MM.1S (cell line): ENCODE measurements around the gene UNC5C.

Experiments
- DNase-seq: peaks from one replicate; pipeline ENCODE4 v3.0.0-alpha.2; 2015
- H2AFZ ChIP-seq: fragments of 300-600 bp; sonication (generic); 2 replicates; pipeline ENCODE4 v1.6.0; 2016; ENCODE audit warnings: antibody characterized with exemption, low read length
- H3F3A ChIP-seq: fragments of 300-600 bp; sonication (generic); 2 replicates; pipeline ENCODE4 v1.6.1; 2016; ENCODE audit warnings: mild to moderate bottlenecking, antibody characterized with exemption, low read length, moderate library complexity, mixed read lengths; ENCODE audit not compliant: insufficient read depth
- H3K27ac ChIP-seq: fragments of 300-600 bp; sonication (generic); 2 replicates; pipeline ENCODE4 v1.5.1; 2016; ENCODE audit warnings: mild to moderate bottlenecking, low read length
- H3K27me3 ChIP-seq: fragments of 300-600 bp; sonication (generic); replicated peaks from 2 replicates; pipeline ENCODE4 v1.6.0; 2016; ENCODE audit warnings: low read length; ENCODE audit not compliant: insufficient read depth
- H3K36me3 ChIP-seq: fragments of 300-600 bp; sonication (generic); replicated peaks from 2 replicates; pipeline ENCODE4 v1.6.1; 2016; ENCODE audit warnings: mild to moderate bottlenecking, low read length, mixed read lengths; ENCODE audit not compliant: insufficient read depth
- H3K4me1 ChIP-seq: fragments of 300-600 bp; sonication (generic); 2 replicates; pipeline ENCODE4 v1.6.1; 2016; ENCODE audit warnings: low read length, mixed read lengths
- H3K4me2 ChIP-seq: fragments of 300-600 bp; sonication (generic); 2 replicates; pipeline ENCODE4 v1.6.0; 2016; ENCODE audit warnings: low read depth, low read length
- H3K4me3 ChIP-seq: fragments of 300-600 bp; sonication (generic); 2 replicates; pipeline ENCODE4 v1.5.1; 2016; ENCODE audit warnings: low read length, mixed read lengths
- H3K79me2 ChIP-seq: fragments of 300-600 bp; sonication (generic); 2 replicates; pipeline ENCODE4 v1.6.1; 2016; ENCODE audit warnings: mixed run types, low read length, mixed read lengths
- H3K9ac ChIP-seq: fragments of 300-600 bp; sonication (generic); 2 replicates; pipeline ENCODE4 v1.6.1; 2016; ENCODE audit warnings: low read length, mixed read lengths
- H3K9me2 ChIP-seq: fragments of 300-600 bp; sonication (generic); replicated peaks from 2 replicates; pipeline ENCODE4 v1.6.1; 2016; ENCODE audit warnings: mild to moderate bottlenecking, low read length, mixed read lengths; ENCODE audit not compliant: insufficient read depth
- H3K9me3 ChIP-seq: fragments of 300-600 bp; sonication (generic); replicated peaks from 2 replicates; pipeline ENCODE4 v1.6.1; 2016; ENCODE audit warnings: mild to moderate bottlenecking, low read length, mixed read lengths; ENCODE audit not compliant: insufficient read depth
- H4K20me1 ChIP-seq: fragments of 300-600 bp; sonication (generic); 2 replicates; pipeline ENCODE4 v1.6.1; 2016; ENCODE audit warnings: mild to moderate bottlenecking, low read length, moderate library complexity, mixed read lengths; ENCODE audit not compliant: insufficient read depth
- CTCF ChIP-seq: fragments of 300-600 bp; sonication (generic); IDR thresholded peaks from 2 replicates; pipeline ENCODE4 v1.5.1; 2016; ENCODE audit warnings: antibody characterized with exemption, low read length, mixed read lengths
- EZH2 ChIP-seq: fragments of 300-600 bp; sonication (generic); optimal IDR thresholded peaks from 2 replicates; pipeline ENCODE3; 2017; ENCODE audit warnings: low read depth, mild to moderate bottlenecking, antibody characterized with exemption, low read length, mixed read lengths
- EZH2phosphoT487 ChIP-seq: fragments of 300-600 bp; sonication (generic); IDR thresholded peaks from 2 replicates; pipeline ENCODE4 v1.6.1; 2018; ENCODE audit warnings: antibody characterized with exemption, low read length

UNC5C gene

GRCh38 chr4:95499291-95499696, 49.5 kb downstream of the UNC5C start:
- H3K9me3 ChIP-seq = no peaks in the 10 kb centered on the region
- no peaks in the 10 kb centered on the region for H4K20me1 ChIP-seq
- no peak overlapping the region for H3K9ac ChIP-seq
- no peaks in the 10 kb centered on the region for H3K36me3 ChIP-seq
- no peak overlapping the region for H3K27ac ChIP-seq
- no peak overlapping the region for H3K4me2 ChIP-seq
- H3K9me2 ChIP-seq = no peaks in the 10 kb centered on the region
- H2AFZ ChIP-seq = no peak overlapping the region
- H3K27me3 ChIP-seq = no peaks in the 10 kb centered on the region
- no peak for TF ChIP-seq CTCF
- no peak for TF ChIP-seq EZH2phosphoT487
- no peak for TF ChIP-seq EZH2
- no peaks in the 10 kb centered on the region for H3F3A ChIP-seq
- no peaks in the 10 kb centered on the region for H3K79me2 ChIP-seq
- no peak overlapping the region for H3K4me3 ChIP-seq
- no peaks in the 10 kb centered on the region for H3K4me1 ChIP-seq
- no peak for DNase-seq

- Histone ChIP-seq H2AFZ (no peak overlapping the region), H3K9ac (no peak overlapping the region), H4K20me1 (no peaks in the 10 kb centered on the region), H3K79me2 (no peaks in the 10 kb centered on the region), H3K4me3 (no peak overlapping the region), H3K27ac (no peak overlapping the region), H3K9me3 (no peaks in the 10 kb centered on the region), H3K9me2 (no peaks in the 10 kb centered on the region), H3K4me2 (no peak overlapping the region), H3K4me1 (no peaks in the 10 kb centered on the region), H3K27me3 (no peaks in the 10 kb centered on the region), H3F3A (no peaks in the 10 kb centered on the region), H3K36me3 (no peaks in the 10 kb centered on the region)
- TF ChIP-seq EZH2phosphoT487 (no peak), CTCF (no peak), EZH2 (no peak)
- no peak for DNase-seq
Observed at GRCh38 chr4:95494186-95494585, 54.6 kb downstream of the UNC5C start.

- DNase-seq = no peak
- TF ChIP-seq CTCF (no peak), EZH2phosphoT487 (no peak), EZH2 (no peak)
- Histone ChIP-seq H3F3A (no peaks in the 10 kb centered on the region), H3K27ac (no peak overlapping the region), H4K20me1 (no peaks in the 10 kb centered on the region), H3K9me3 (no peaks in the 10 kb centered on the region), H3K9ac (no peak overlapping the region), H3K36me3 (no peaks in the 10 kb centered on the region), H3K4me2 (no peak overlapping the region), H3K4me1 (no peaks in the 10 kb centered on the region), H3K79me2 (no peaks in the 10 kb centered on the region), H3K4me3 (no peak overlapping the region), H2AFZ (no peak overlapping the region), H3K27me3 (no peaks in the 10 kb centered on the region), H3K9me2 (no peaks in the 10 kb centered on the region)
Observed at GRCh38 chr4:95478679-95479078, 70.1 kb downstream of the UNC5C start.
